Lower leg skin (tissue), 4 donors: ENCODE data around the gene FZR1. TPM values are rescaled to one million over a fixed set of nuclear protein-coding genes. Genes with fewer than 3 reads are reported as not detected.

Experiments used
- DNase-seq, 2 donors: peaks; one replicate each; pipeline ENCODE4 v3.0.0-alpha.2; 2019; ENCODE audit warnings: low spot score in 2 of 2
- H3K4me3 ChIP-seq: fragments of 200-600 bp; sonication (generic); 2 replicates; pipeline ENCODE4 v1.5.1; 2017; ENCODE audit warnings: mild to moderate bottlenecking, low read depth; ENCODE audit not compliant: poor library complexity, severe bottlenecking
- POLR2A ChIP-seq, 2 donors: fragments of 450-650 bp; IDR thresholded peaks; one replicate each; pipeline ENCODE4 v1.6.1; 2016 to 2017; ENCODE audit warnings: antibody characterized with exemption in 2 of 2, mild to moderate bottlenecking in 1 of 2, moderate library complexity in 1 of 2
- WGBS, 2 donors: methylation state at CpG; one replicate each; pipeline ENCODE4 v1.1.5; 2018; 5-methylcytosine and 5-hydroxymethylcytosine counted together
- intact Hi-C: fragments of 100-400 bp; cut with DNase I; formaldehyde crosslinking; loops from one replicate; pipeline ENCODE4 v1.15.0; 2023; ENCODE audit warnings: low total_unique reads
- total RNA-seq, 4 donors: library from RNA; depleted of rRNA; stranded (reverse); fragments of >200 nt; gene quantifications; one replicate each; pipeline ENCODE4 v1.1.0, GENCODE V29; 2016
- TF ChIP-seq, protein P1 (sequence below), 3 donors: fragments of 450-650 bp; IDR thresholded peaks; one replicate each; pipeline ENCODE4 v1.5.1; 2016; ENCODE audit warnings: antibody characterized with exemption in 3 of 3, mild to moderate bottlenecking in 3 of 3, moderate library complexity in 2 of 3

FZR1 gene
- total RNA-seq, 4 donors from 2014 or later: 50.9 to 63.3 (median 57.2) TPM

DNA sequence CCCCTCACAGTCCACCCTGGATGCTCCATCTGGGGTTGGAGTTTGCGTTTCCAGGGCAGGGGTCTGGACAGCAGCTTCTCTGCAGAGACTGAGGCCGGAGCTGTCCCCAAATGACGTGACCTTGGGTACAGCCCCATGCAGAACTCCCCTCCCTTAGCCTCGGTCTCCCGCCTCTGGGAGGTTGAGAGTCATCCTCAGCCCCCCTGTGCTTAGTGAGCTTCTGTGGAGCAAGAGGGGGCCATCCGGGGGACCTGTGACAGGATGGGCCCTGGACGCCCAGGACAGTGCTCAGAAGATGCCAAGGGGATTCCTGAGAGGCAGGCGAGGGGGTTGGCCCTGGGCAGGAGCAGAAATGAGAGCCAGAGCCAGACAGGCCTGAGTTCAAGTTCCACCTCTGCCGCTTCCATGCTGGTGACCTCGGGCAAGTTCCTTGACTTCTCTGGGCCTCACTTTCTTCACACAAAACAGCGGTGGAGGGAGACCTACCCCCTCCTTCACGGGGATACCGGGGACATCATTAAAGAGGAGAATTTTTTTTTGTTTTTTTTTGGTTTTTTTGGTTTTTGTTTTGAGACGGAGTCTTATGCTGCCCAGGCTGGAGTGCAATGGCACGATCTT lies 46.0 kb upstream of the FZR1 start:
- 73 to 77% methylated on average over 15 of the region's 15 CpGs for WGBS, 2 donors
- no peak for TF ChIP-seq POLR2A (IDR thresholded peaks at IDR 0.05)
- TF ChIP-seq, protein P1, sequence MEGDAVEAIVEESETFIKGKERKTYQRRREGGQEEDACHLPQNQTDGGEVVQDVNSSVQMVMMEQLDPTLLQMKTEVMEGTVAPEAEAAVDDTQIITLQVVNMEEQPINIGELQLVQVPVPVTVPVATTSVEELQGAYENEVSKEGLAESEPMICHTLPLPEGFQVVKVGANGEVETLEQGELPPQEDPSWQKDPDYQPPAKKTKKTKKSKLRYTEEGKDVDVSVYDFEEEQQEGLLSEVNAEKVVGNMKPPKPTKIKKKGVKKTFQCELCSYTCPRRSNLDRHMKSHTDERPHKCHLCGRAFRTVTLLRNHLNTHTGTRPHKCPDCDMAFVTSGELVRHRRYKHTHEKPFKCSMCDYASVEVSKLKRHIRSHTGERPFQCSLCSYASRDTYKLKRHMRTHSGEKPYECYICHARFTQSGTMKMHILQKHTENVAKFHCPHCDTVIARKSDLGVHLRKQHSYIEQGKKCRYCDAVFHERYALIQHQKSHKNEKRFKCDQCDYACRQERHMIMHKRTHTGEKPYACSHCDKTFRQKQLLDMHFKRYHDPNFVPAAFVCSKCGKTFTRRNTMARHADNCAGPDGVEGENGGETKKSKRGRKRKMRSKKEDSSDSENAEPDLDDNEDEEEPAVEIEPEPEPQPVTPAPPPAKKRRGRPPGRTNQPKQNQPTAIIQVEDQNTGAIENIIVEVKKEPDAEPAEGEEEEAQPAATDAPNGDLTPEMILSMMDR (IDR thresholded peaks at IDR 0.05): no peak
- intact Hi-C loops: no loop called here
- H3K4me3 ChIP-seq: no peak overlapping the region
- no peak for DNase-seq

DNA sequence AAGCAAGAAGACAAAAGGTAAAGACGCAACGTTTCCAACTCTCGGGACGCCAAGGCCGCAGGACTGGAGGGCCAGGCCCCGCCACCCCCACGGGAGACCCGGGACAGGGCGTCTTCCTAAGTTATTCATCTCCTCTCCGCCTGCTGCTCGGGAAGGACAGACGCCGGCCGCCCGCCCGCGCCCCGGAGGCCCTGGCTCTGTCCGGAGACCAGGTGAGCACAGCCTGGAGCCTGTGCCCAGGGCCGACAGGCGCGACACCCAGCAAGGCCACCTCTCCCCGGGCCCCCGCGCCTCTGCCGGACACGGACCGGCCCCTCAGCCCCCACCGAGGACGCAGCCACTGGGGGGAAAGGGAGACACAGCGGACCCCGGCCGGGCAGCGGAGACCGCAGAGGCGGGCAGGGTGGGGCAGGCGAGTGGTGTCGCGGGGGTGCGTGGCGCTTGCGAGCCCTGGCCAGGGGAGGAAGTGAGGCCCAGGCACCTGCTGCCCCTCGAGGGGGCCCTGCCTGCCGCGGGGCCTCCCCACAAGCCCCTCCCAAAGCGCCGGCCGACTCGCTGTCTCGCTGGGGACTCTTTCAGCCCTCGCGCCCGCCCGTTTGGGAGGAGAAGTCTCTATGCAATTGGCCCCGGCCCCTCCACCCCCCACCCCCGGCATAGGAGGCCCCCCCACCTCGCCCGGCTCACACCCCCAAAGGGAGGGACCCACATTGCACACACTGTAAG lies 43.0 kb upstream of the FZR1 start:
- intact Hi-C loops: no loop called here
- DNase-seq: no peak
- WGBS, 2 donors: 81 to 85% methylated on average over 26 to 49 of the region's 58 CpGs
- TF ChIP-seq POLR2A (IDR thresholded peaks at IDR 0.05): no peak
- TF ChIP-seq, protein P1 (IDR thresholded peaks at IDR 0.05): no peak
- no peak overlapping the region for H3K4me3 ChIP-seq

DNA sequence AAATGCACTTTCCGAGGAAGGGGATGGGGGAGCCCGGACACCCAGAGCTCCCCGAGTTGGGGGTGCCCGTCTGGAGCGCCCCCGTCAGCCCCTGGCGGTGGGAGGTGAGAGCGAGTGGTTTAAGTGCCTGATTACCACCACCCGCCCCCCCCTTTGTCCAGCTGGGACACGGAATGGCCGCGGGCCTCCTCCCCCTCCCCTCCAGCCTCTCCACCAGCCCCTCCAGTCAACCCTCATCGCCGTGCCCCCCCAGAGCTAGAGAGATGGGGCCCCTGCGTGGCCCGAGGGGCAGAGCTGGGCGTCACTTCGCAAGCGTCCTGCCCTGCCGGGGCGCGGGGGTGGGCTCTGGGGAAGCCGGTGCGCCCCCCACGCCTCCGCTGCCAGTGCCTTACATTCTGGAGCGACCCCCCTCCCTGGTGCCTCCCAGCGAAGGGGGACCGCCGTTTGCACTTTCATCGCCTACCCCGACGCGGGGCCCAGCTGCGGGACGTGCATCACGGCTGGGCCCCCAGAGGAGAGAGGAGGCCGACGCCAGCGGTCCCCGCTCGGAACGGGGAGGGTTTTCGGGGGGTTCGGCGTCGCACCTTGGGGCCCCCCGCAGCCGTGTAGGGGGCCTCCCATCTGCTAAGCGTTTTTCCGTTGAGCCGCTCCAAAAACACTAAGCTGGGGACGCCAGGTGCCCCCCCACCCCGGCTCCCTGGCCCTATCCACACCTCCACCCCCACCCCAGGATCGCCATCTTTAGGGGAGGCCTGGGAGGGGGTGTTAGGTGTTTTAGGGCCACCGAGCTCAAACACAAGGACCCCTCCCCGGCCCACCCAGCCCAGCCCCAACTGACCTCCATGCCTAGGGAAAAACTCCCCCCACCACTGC lies 42.2 kb upstream of the FZR1 start:
- 84 to 86% methylated on average over 43 to 56 of the region's 57 CpGs for WGBS, 2 donors
- no peak overlapping the region for H3K4me3 ChIP-seq
- no peak for DNase-seq
- intact Hi-C loops: no loop called here
- no peak for TF ChIP-seq POLR2A (IDR thresholded peaks at IDR 0.05)
- TF ChIP-seq, protein P1 (IDR thresholded peaks at IDR 0.05): no peak

DNA sequence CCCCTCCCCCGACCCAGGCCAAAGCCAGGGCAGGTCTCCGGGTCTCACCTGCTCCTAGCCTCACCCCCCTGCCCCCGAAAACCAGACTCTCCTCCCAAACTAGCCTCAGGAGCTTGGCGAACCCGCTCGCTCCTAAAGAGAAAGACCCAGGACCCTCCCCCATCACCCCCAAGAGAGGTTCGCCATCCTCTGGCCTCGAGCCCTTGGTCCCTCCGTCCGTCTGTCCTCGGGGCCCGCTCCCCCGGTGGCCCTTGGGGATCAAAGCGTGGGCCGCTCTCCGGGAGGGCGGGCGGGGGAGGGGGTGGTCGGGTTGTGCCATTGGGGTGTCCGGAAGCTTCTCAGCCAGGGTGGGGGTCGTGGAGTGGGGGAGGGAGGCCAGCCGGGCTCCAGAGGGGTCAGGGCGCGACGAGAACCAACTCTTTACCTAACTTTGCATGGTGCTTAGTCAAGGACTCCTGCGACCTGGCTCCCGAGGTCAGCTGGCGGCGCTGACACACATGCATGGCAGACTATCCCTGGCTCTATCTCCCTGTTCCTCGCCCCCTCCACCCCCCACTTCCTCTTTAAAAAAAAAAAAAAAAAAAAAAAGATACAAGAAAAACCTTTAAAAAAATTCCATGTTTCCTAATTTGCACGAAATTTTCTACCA lies 41.4 kb upstream of the FZR1 start:
- 76 to 78% methylated on average over 26 to 31 of the region's 31 CpGs for WGBS, 2 donors
- H3K4me3 ChIP-seq: no peak overlapping the region
- intact Hi-C loops: no loop called here
- DNase-seq: no peak
- no peak for TF ChIP-seq POLR2A (IDR thresholded peaks at IDR 0.05)
- TF ChIP-seq, protein P1 (IDR thresholded peaks at IDR 0.05): no peak

DNA sequence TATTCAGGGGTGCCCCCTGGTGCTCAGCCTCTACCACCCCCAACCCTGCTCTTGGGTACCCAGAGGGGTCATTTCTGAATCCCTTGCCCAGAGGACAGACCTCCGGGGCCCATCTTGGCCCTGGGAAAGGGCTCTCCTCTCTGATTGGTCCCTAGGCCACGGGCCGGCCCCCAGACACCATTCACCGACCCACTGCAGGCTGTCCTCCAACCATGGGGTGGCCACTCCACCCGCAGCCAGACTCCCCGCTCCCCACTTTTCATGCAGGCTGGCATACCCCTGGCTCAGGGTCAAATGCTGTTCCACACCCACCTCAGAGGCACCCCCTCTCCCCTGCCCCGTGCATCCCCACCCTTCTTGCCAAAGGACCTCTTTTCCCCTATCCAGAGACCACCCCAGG lies 40.6 kb upstream of the FZR1 start:
- no peak overlapping the region for H3K4me3 ChIP-seq
- DNase-seq: no peak
- no peak for TF ChIP-seq POLR2A (IDR thresholded peaks at IDR 0.05)
- TF ChIP-seq, protein P1 (IDR thresholded peaks at IDR 0.05): no peak
- intact Hi-C loops: no loop called here
- 72 to 79% methylated on average over 7 of the region's 7 CpGs for WGBS, 2 donors
